Left cardiac atrium (tissue), 4 donors: ENCODE measurements around the gene CREBBP. TPM values are rescaled to one million over a fixed set of nuclear protein-coding genes. Genes with fewer than 3 reads are reported as not detected.

ENCODE experiments used
- ATAC-seq, 2 donors: fragments of 200-7000 bp; cut with Tn5 transposase; one replicate each; pipeline ENCODE4 v1.9.1; 2020; ENCODE audit warnings: mild to moderate bottlenecking in 2 of 2, moderate library complexity in 2 of 2
- DNase-seq: peaks from one replicate; pipeline ENCODE4 v3.0.0-alpha.2; 2020
- intact Hi-C, 2 donors: fragments of 100-400 bp; cut with DNase I; formaldehyde crosslinking; loops; one replicate each; pipeline versions ENCODE4 v1.14.1 to v1.15.1; 2022 to 2023
- total RNA-seq, 2 donors: library from RNA; stranded (reverse); fragmentation: NEBNext Ultra II Directional; extraction: Animal tissue kit (Norgen Biotek cat#: 25700); gene quantifications; one replicate each; pipeline ENCODE4 v1.2.1, GENCODE V29; 2021
- donor health status: DM: no; HTN: yes; CAD: no.
- donor health status: DM: no; HTN: yes; CAD: no; lungs with severe emphysema.
- donor health status: DM: yes; HTN: yes; CAD: no.
- donor health status: Dilated cardiomyopathy.

The CREBBP gene
- total RNA-seq, 2 donors from 2014 or later: 39.0 to 39.3 TPM

GRCh38 chr16:3706253-3707012, 174.1 kb downstream of the CREBBP start:
- intact Hi-C loops: no loop called here
- ATAC-seq (no peak), DNase-seq (no peak)

- intact Hi-C loops: no loop called here
- ATAC-seq: no peak
- no peak for DNase-seq
These were observed 178.4 kb downstream of the CREBBP start for GRCh38 chr16:3702082-3702481.

GRCh38 chr16:3701531-3701930, 179.0 kb downstream of the CREBBP start:
- intact Hi-C loops: no loop called here
- DNase-seq (no peak), ATAC-seq (no peak)

- DNase-seq: no peak
- intact Hi-C loops: no loop called here
- no peak for ATAC-seq
These were observed 181.6 kb downstream of the CREBBP start for GRCh38 chr16:3698941-3699340.

GRCh38 chr16:3696425-3697218, 183.9 kb downstream of the CREBBP start:
- intact Hi-C loops: loop anchor here in 1 of 2 donors (1.0 kb wide), 1 partner anchor 17 kb away; no protein-coding TSS in a partner anchor

GRCh38 chr16:3695610-3696369, 184.7 kb downstream of the CREBBP start:
- intact Hi-C loops: no loop called here
- DNase-seq (no peak), ATAC-seq (peak in 1 of 2 donors; percentile 14)

More at GRCh38 chr16:3696425-3697218, 183.9 kb downstream of the CREBBP start:
- no peak for DNase-seq
- peak; percentile 80 to 95 for ATAC-seq

GRCh38 chr16:3694051-3694450, 186.5 kb downstream of the CREBBP start:
- intact Hi-C loops: loop anchor here in 1 of 2 donors (5.0 kb wide), 1 partner anchor 188 kb away; the partner anchor contains the start of gene CREBBP
- ATAC-seq (no peak), DNase-seq (no peak)

- DNase-seq (no peak), ATAC-seq (no peak)
- intact Hi-C loops: loop anchor here (2.0 to 5.0 kb wide), 2 partner anchors 187 to 191 kb away; partner anchors contain the start of gene CREBBP (in 1 of the 2)
These were observed 188.8 kb downstream of the CREBBP start for GRCh38 chr16:3691761-3692160.

GRCh38 chr16:3690980-3691720, 189.4 kb downstream of the CREBBP start:
- peak; percentile 4 to 19 for ATAC-seq
- intact Hi-C loops: loop anchor here (2.0 to 5.0 kb wide), 2 partner anchors 188 to 191 kb away; partner anchors contain the start of gene CREBBP (in 1 of the 2)
- no peak for DNase-seq

- peak; percentile 94 to 96 for ATAC-seq
- DNase-seq: peak; percentile 91
- intact Hi-C loops: loop anchor here (2.0 to 5.0 kb wide), 2 partner anchors 188 to 192 kb away; partner anchors contain the start of gene CREBBP (in 1 of the 2)
These were observed 190.0 kb downstream of the CREBBP start for GRCh38 chr16:3690470-3690928.

- intact Hi-C loops: loop anchor here (2.0 to 5.0 kb wide), 2 partner anchors 189 to 193 kb away; partner anchors contain the start of gene CREBBP (in 1 of the 2)
- ATAC-seq (no peak), DNase-seq (no peak)
These were observed 190.8 kb downstream of the CREBBP start for GRCh38 chr16:3689731-3690130.

GRCh38 chr16:3687792-3688191, 192.7 kb downstream of the CREBBP start:
- no peak for ATAC-seq
- DNase-seq: no peak
- intact Hi-C loops: no loop called here

- intact Hi-C loops: no loop called here
- DNase-seq: no peak
These were observed 193.5 kb downstream of the CREBBP start for GRCh38 chr16:3687021-3687420.

GRCh38 chr16:3681206-3681605, 199.3 kb downstream of the CREBBP start:
- intact Hi-C loops: no loop called here
- peak; percentile 61 to 86 for ATAC-seq
- no peak for DNase-seq

More at GRCh38 chr16:3687021-3687420, 193.5 kb downstream of the CREBBP start:
- ATAC-seq: no peak

- no peak for ATAC-seq
- no peak for DNase-seq
- intact Hi-C loops: no loop called here
These were observed 202.5 kb downstream of the CREBBP start for GRCh38 chr16:3677994-3678393.

- intact Hi-C loops: no loop called here
- DNase-seq (no peak), ATAC-seq (peak in 1 of 2 donors; percentile 27)
These were observed 204.8 kb downstream of the CREBBP start for GRCh38 chr16:3675601-3676130.
